Measurements from ENCODE around the gene XG. TPM values are rescaled to one million over a fixed set of nuclear protein-coding genes. Genes with fewer than 3 reads are reported as not detected.

Gene XG
- total and polyA plus RNA-seq, 8 donors = 0.17 to 1.6 (median 0.41) TPM

- ATAC-seq = no peak
- no peak overlapping the region for H3K27ac ChIP-seq
- no peak overlapping the region for H3K4me3 ChIP-seq
- H3K9me3 ChIP-seq = no peaks in the 10 kb centered on the region
- DNase-seq = no peak
- no peaks in the 10 kb centered on the region for H3K4me1 ChIP-seq
- TF ChIP-seq CTCF (IDR thresholded peaks at IDR 0.05) = no peak
- intact Hi-C loops (cut with DNase I) = loop anchor here in 1 of 2 donors (5.0 kb wide), 1 partner anchor 170 kb away; no protein-coding TSS in a partner anchor
- H3K36me3 ChIP-seq = no peaks in the 10 kb centered on the region
- no peaks in the 10 kb centered on the region for H3K27me3 ChIP-seq
Observed at GRCh38 chrX:2817036-2817435, 65.2 kb downstream of the XG start.

GRCh38 chrX:2819345-2820135 is 67.7 kb downstream of the XG start:
- Histone ChIP-seq H3K9me3 (no peaks in the 10 kb centered on the region), H3K4me1 (no peaks in the 10 kb centered on the region), H3K36me3 (no peaks in the 10 kb centered on the region), H3K27ac (no peak overlapping the region), H3K27me3 (no peaks in the 10 kb centered on the region), H3K4me3 (no peak overlapping the region)
- DNase-seq (no peak), ATAC-seq (peak; percentile 80)
- TF ChIP-seq CTCF (IDR thresholded peaks at IDR 0.05) = peak in 1 of 2 donors; percentile 56
- intact Hi-C loops (cut with DNase I) = loop anchor here in 1 of 2 donors (5.0 kb wide), 1 partner anchor 172 kb away; no protein-coding TSS in a partner anchor

GRCh38 chrX:2820136-2820771 is 68.4 kb downstream of the XG start:
- Histone ChIP-seq H3K4me1 (no peaks in the 10 kb centered on the region), H3K27me3 (no peaks in the 10 kb centered on the region), H3K4me3 (no peak overlapping the region), H3K9me3 (no peaks in the 10 kb centered on the region), H3K27ac (no peak overlapping the region), H3K36me3 (no peaks in the 10 kb centered on the region)
- intact Hi-C loops (cut with DNase I) = no loop called here
- no peak for DNase-seq
- TF ChIP-seq CTCF (IDR thresholded peaks at IDR 0.05) = no peak
- no peak for ATAC-seq

- intact Hi-C loops (cut with DNase I) = no loop called here
- Histone ChIP-seq H3K4me3 (no peak overlapping the region), H3K9me3 (no peaks in the 10 kb centered on the region), H3K4me1 (no peaks in the 10 kb centered on the region), H3K27me3 (peaks cover 10 to 11% of the 10 kb centered on the region in 2 donors), H3K36me3 (no peaks in the 10 kb centered on the region), H3K27ac (no peak overlapping the region)
- no peak for DNase-seq
- ATAC-seq = no peak
- no peak for TF ChIP-seq CTCF (IDR thresholded peaks at IDR 0.05)
Observed at GRCh38 chrX:2823795-2824386, 72.1 kb downstream of the XG start.

GRCh38 chrX:2824886-2825285 is 73.0 kb downstream of the XG start:
- DNase-seq (no peak), ATAC-seq (no peak)
- H3K4me3 ChIP-seq = no peak overlapping the region
- intact Hi-C loops (cut with DNase I) = no loop called here
- peaks cover 11 to 20% of the 10 kb centered on the region in 2 donors for H3K27me3 ChIP-seq
- TF ChIP-seq CTCF (IDR thresholded peaks at IDR 0.05) = no peak
- H3K27ac ChIP-seq = no peak overlapping the region
- H3K9me3 ChIP-seq = no peaks in the 10 kb centered on the region
- H3K4me1 ChIP-seq = no peaks in the 10 kb centered on the region
- H3K36me3 ChIP-seq = no peaks in the 10 kb centered on the region
